OCI-LY7 (cell line): ENCODE data around the gene TRIM5.

Source experiments
- EZH2phosphoT487 ChIP-seq: fragments of 200-600 bp; sonication (generic); IDR thresholded peaks from 2 replicates; pipeline ENCODE4 v1.6.1; 2018; ENCODE audit warnings: low read depth, borderline replicate concordance, mild to moderate bottlenecking, mixed run types, antibody characterized with exemption, low read length, moderate library complexity, mixed read lengths
- TF ChIP-seq, protein P1 (sequence below): fragments of 200-600 bp; sonication (generic); conservative IDR thresholded peaks from 2 replicates; pipeline ENCODE4 v1.5.1; 2014; ENCODE audit warnings: mild to moderate bottlenecking, antibody characterized with exemption, low read length, moderate library complexity, mixed read lengths

GRCh38 chr11:5713695-5714094, 28.8 kb upstream of the TRIM5 start:
- TF ChIP-seq, protein P1, sequence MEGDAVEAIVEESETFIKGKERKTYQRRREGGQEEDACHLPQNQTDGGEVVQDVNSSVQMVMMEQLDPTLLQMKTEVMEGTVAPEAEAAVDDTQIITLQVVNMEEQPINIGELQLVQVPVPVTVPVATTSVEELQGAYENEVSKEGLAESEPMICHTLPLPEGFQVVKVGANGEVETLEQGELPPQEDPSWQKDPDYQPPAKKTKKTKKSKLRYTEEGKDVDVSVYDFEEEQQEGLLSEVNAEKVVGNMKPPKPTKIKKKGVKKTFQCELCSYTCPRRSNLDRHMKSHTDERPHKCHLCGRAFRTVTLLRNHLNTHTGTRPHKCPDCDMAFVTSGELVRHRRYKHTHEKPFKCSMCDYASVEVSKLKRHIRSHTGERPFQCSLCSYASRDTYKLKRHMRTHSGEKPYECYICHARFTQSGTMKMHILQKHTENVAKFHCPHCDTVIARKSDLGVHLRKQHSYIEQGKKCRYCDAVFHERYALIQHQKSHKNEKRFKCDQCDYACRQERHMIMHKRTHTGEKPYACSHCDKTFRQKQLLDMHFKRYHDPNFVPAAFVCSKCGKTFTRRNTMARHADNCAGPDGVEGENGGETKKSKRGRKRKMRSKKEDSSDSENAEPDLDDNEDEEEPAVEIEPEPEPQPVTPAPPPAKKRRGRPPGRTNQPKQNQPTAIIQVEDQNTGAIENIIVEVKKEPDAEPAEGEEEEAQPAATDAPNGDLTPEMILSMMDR, result no peak
- no peak for TF ChIP-seq EZH2phosphoT487
